ENCODE data around the gene GLE1. TPM values are rescaled to one million over a fixed set of nuclear protein-coding genes. Genes with fewer than 3 reads are reported as not detected.
"Not testable (repeated sequence)": the region's sequence is repeated elsewhere in the genome, so short reads cannot be mapped to it uniquely, and the experiment has no call there.

GLE1 gene
- total RNA-seq, 1 experiment from 2014 or later, result 74.2 TPM

GRCh38 chr9:128579194-128579593, 74.7 kb downstream of the GLE1 start:
- intact Hi-C loops (cut with micrococcal nuclease; ENCODE audit: unreplicated experiment), result no loop called here
- no peaks in the 10 kb centered on the region for H4K20me1 ChIP-seq (ENCODE audit: insufficient read depth)
- CTCF ChIA-PET, result interaction anchor here (0.6 kb wide), 1 partner anchor 291 kb away, joined by 3 read pairs; no protein-coding TSS in a partner anchor

GRCh38 chr9:128580731-128581130, 76.2 kb downstream of the GLE1 start:
- no peaks in the 10 kb centered on the region for H3K79me2 ChIP-seq (ENCODE audit: low read depth)
- H3K4me3 ChIP-seq, result no peak overlapping the region
- ChIA-PET POLR2A (ENCODE audit: unreplicated experiment) (no interaction called here), CTCF (no interaction called here)
- H3K4me2 ChIP-seq, result no peak overlapping the region
- no peak overlapping the region for H2AFZ ChIP-seq
- H3K27me3 ChIP-seq (ENCODE audit: insufficient read depth, low read depth), result no peaks in the 10 kb centered on the region
- no peak for TF ChIP-seq CTCF (conservative IDR thresholded peaks at IDR 0.05)
- no peak for TF ChIP-seq EZH2 (IDR thresholded peaks at IDR 0.05; ENCODE audit: low read depth)
- H3K36me3 ChIP-seq (ENCODE audit: low read depth), result peaks cover 23% of the 10 kb centered on the region
- BruUV-seq (replicated peaks), result no TSS peak
- no peak for DNase-seq
- no peaks in the 10 kb centered on the region for H4K20me1 ChIP-seq (ENCODE audit: insufficient read depth)
- no peaks in the 10 kb centered on the region for H3F3A ChIP-seq (ENCODE audit: insufficient read depth, low read depth)
- no peaks in the 10 kb centered on the region for H3K9me2 ChIP-seq (ENCODE audit: insufficient read depth)
- no peaks in the 10 kb centered on the region for H3K9me3 ChIP-seq (ENCODE audit: insufficient read depth, low read depth)
- H3K27ac ChIP-seq, result no peak overlapping the region
- H3K4me1 ChIP-seq (replicated peaks; ENCODE audit: insufficient read depth), result no peaks in the 10 kb centered on the region
- intact Hi-C loops (cut with micrococcal nuclease; ENCODE audit: unreplicated experiment), result no loop called here

More at GRCh38 chr9:128579194-128579593, 74.7 kb downstream of the GLE1 start:
- Histone ChIP-seq H3F3A (ENCODE audit: insufficient read depth, low read depth) (no peaks in the 10 kb centered on the region), H3K4me1 (replicated peaks; ENCODE audit: insufficient read depth) (no peaks in the 10 kb centered on the region), H3K27me3 (ENCODE audit: insufficient read depth, low read depth) (no peaks in the 10 kb centered on the region), H3K79me2 (ENCODE audit: low read depth) (no peaks in the 10 kb centered on the region), H3K27ac (no peak overlapping the region), H3K4me2 (no peak overlapping the region), H2AFZ (no peak overlapping the region), H3K36me3 (ENCODE audit: low read depth) (peaks cover 23% of the 10 kb centered on the region), H3K9me3 (ENCODE audit: insufficient read depth, low read depth) (no peaks in the 10 kb centered on the region), H3K4me3 (no peak overlapping the region), H3K9me2 (ENCODE audit: insufficient read depth) (no peaks in the 10 kb centered on the region)
- no TSS peak for BruUV-seq (replicated peaks)
- DNase-seq, result no peak
- TF ChIP-seq EZH2 (IDR thresholded peaks at IDR 0.05; ENCODE audit: low read depth) (no peak), CTCF (conservative IDR thresholded peaks at IDR 0.05) (no peak)
- POLR2A ChIA-PET (ENCODE audit: unreplicated experiment), result interaction anchor here (0.6 kb wide), 1 partner anchor 25 kb away, joined by 4 read pairs; no protein-coding TSS in a partner anchor

GRCh38 chr9:128585155-128585554, 80.6 kb downstream of the GLE1 start:
- H3K27ac ChIP-seq; H3K4me3 ChIP-seq; intact Hi-C loops (cut with micrococcal nuclease; ENCODE audit: unreplicated experiment); H3F3A ChIP-seq (ENCODE audit: insufficient read depth, low read depth); H3K4me1 ChIP-seq (replicated peaks; ENCODE audit: insufficient read depth); H3K79me2 ChIP-seq (ENCODE audit: low read depth); H2AFZ ChIP-seq; H4K20me1 ChIP-seq (ENCODE audit: insufficient read depth); POLR2A ChIA-PET (ENCODE audit: unreplicated experiment); H3K27me3 ChIP-seq (ENCODE audit: insufficient read depth, low read depth); CTCF ChIA-PET; DNase-seq; H3K9me2 ChIP-seq (ENCODE audit: insufficient read depth); H3K9me3 ChIP-seq (ENCODE audit: insufficient read depth, low read depth); H3K4me2 ChIP-seq; BruUV-seq (replicated peaks): not testable (repeated sequence)
- peaks cover 17% of the 10 kb centered on the region for H3K36me3 ChIP-seq (ENCODE audit: low read depth)

GRCh38 chr9:128586934-128587333, 82.4 kb downstream of the GLE1 start:
- H3K4me1 ChIP-seq (replicated peaks; ENCODE audit: insufficient read depth); H3K79me2 ChIP-seq (ENCODE audit: low read depth); H3K9me2 ChIP-seq (ENCODE audit: insufficient read depth); H3F3A ChIP-seq (ENCODE audit: insufficient read depth, low read depth); H2AFZ ChIP-seq; H4K20me1 ChIP-seq (ENCODE audit: insufficient read depth); BruUV-seq (replicated peaks); H3K4me3 ChIP-seq; DNase-seq; intact Hi-C loops (cut with micrococcal nuclease; ENCODE audit: unreplicated experiment); H3K27me3 ChIP-seq (ENCODE audit: insufficient read depth, low read depth); H3K27ac ChIP-seq; H3K4me2 ChIP-seq; CTCF ChIA-PET; H3K9me3 ChIP-seq (ENCODE audit: insufficient read depth, low read depth): not testable (repeated sequence)
- peaks cover 11% of the 10 kb centered on the region for H3K36me3 ChIP-seq (ENCODE audit: low read depth)
- POLR2A ChIA-PET (ENCODE audit: unreplicated experiment), result interaction anchor here (0.6 to 0.7 kb wide), 2 partner anchors 76 to 365 kb away, joined by 3 to 5 read pairs; no protein-coding TSS in a partner anchor
